ENCODE measurements around the gene WDR43. TPM values are rescaled to one million over a fixed set of nuclear protein-coding genes. Genes with fewer than 3 reads are reported as not detected.

Gene WDR43
- total and polyA plus RNA-seq, 4 experiments from 2014 or later: 36.2 to 57.9 (median 55.2) TPM

DNA sequence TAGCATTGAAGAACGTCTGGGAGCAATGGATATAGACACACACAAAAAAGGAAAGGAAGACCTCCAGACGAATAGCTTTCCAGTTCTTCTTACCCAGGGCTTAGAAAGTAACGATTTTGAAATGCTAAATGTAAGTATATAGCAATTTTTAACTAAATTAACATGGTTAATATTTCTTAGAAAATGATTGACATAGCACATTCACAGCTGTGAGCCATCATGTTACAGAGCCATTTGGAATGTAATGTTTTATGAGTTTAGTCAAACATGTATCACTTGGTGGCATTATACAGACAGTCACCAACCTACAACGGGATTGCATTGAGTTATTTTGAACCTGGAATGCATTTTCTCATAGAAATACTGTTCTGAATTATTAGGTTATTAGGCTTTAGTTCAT is 35.1 kb downstream of the WDR43 start:
- ChIA-PET POLR2A (ENCODE audit: partially characterized antibody) (no interaction called here), CTCF (ENCODE audit: partially characterized antibody) (no interaction called here)
- Histone ChIP-seq H3K27ac (ENCODE audit: low read depth, low read length) (no peak overlapping the region), H3K27me3 (ENCODE audit: insufficient read depth, low read length) (no peaks in the 10 kb centered on the region), H3K4me3 (ENCODE audit: low read length in 2 of 2) (no peak overlapping the region), H3K9me3 (ENCODE audit: control insufficient read depth in 1 of 2, low read length in 2 of 2) (no peaks in the 10 kb centered on the region), H3K36me3 (ENCODE audit: insufficient read depth, low read length) (peaks cover 52% of the 10 kb centered on the region), H3K4me1 (ENCODE audit: insufficient read depth, low read length) (no peaks in the 10 kb centered on the region)
- no peaks in the 10 kb centered on the region for H3K9me3 Mint-ChIP-seq
- intact Hi-C loops (cut with micrococcal nuclease): no loop called here
- peaks cover 0 to 1% (median under 1%) of the 10 kb centered on the region in 4 donors for H3K4me1 Mint-ChIP-seq
- no peaks in the 10 kb centered on the region for H3K27me3 Mint-ChIP-seq
- no peak for DNase-seq
- H3K27ac Mint-ChIP-seq: no peak overlapping the region
- H3K36me3 Mint-ChIP-seq: peaks cover 65 to 87% of the 10 kb centered on the region in 2 donors
- no peak overlapping the region for H3K4me3 Mint-ChIP-seq

DNA sequence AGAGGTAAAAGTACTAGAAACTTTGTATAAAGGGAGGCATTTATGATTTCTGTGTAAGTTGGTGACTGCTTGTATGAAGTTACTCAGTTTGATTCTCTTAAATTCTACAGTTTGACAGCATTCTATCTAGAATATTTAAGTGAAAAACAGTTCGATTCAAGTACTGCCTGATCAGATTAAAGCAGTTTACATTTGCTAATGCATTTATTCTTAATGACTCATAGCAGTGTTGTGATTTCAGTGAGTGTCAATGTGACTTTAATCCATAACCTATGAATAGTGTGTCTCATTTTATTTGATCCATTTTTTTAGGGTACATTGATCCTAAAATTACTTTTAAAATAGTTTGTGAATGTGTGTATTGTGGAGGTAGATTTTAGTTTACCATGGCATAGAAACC is 35.7 kb downstream of the WDR43 start:
- H3K9me3 ChIP-seq (ENCODE audit: control insufficient read depth in 1 of 2, low read length in 2 of 2): no peaks in the 10 kb centered on the region
- H3K4me1 ChIP-seq (ENCODE audit: insufficient read depth, low read length): no peaks in the 10 kb centered on the region
- H3K4me3 ChIP-seq (ENCODE audit: low read length in 2 of 2): no peak overlapping the region
- no peaks in the 10 kb centered on the region for H3K27me3 Mint-ChIP-seq
- H3K27ac Mint-ChIP-seq: peak overlapping the region in 1 of 7 donors; percentile 6
- ChIA-PET POLR2A (ENCODE audit: partially characterized antibody) (no interaction called here), CTCF (ENCODE audit: partially characterized antibody) (no interaction called here)
- no peak overlapping the region for H3K27ac ChIP-seq (ENCODE audit: low read depth, low read length)
- no peaks in the 10 kb centered on the region for H3K27me3 ChIP-seq (ENCODE audit: insufficient read depth, low read length)
- H3K9me3 Mint-ChIP-seq: no peaks in the 10 kb centered on the region
- no peak overlapping the region for H3K4me3 Mint-ChIP-seq
- peaks cover 0 to 1% (median under 1%) of the 10 kb centered on the region in 4 donors for H3K4me1 Mint-ChIP-seq
- intact Hi-C loops (cut with micrococcal nuclease): no loop called here
- no peak for DNase-seq
- H3K36me3 ChIP-seq (ENCODE audit: insufficient read depth, low read length): peaks cover 53% of the 10 kb centered on the region
- peaks cover 60 to 85% of the 10 kb centered on the region in 2 donors for H3K36me3 Mint-ChIP-seq

DNA sequence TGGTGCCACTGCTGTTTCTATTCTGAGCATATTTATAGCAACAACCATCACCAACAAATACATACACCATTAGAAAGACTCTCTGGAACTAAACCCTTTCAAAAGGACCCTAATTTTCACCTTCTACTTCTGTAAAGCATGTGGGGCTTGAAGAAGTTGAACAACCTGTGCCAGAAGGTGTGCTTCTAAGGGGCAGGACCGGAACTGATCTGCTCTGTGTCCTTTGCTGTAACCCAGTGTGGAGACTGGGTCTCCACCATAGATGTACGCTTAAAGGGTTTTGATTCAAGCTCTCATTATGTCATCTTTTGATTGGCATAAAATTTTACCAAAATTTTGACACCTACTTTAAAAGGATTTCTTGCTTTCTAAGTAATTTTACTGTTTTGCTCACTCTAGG is 40.3 kb downstream of the WDR43 start:
- DNase-seq: no peak
- peaks cover 42% of the 10 kb centered on the region for H3K36me3 ChIP-seq (ENCODE audit: insufficient read depth, low read length)
- ChIA-PET POLR2A (ENCODE audit: partially characterized antibody) (no interaction called here), CTCF (ENCODE audit: partially characterized antibody) (no interaction called here)
- Mint-ChIP-seq H3K27ac (peak overlapping the region in 1 of 7 donors; percentile 35), H3K27me3 (no peaks in the 10 kb centered on the region), H3K4me1 (peaks cover 0 to 1% (median 0%) of the 10 kb centered on the region in 4 donors), H3K36me3 (peaks cover 53 to 74% of the 10 kb centered on the region in 2 donors), H3K9me3 (no peaks in the 10 kb centered on the region), H3K4me3 (no peak overlapping the region)
- intact Hi-C loops (cut with micrococcal nuclease): no loop called here
- H3K4me1 ChIP-seq (ENCODE audit: insufficient read depth, low read length): no peaks in the 10 kb centered on the region
- no peaks in the 10 kb centered on the region for H3K9me3 ChIP-seq (ENCODE audit: control insufficient read depth in 1 of 2, low read length in 2 of 2)
- no peak overlapping the region for H3K27ac ChIP-seq (ENCODE audit: low read depth, low read length)
- H3K4me3 ChIP-seq (ENCODE audit: low read length in 2 of 2): no peak overlapping the region
- H3K27me3 ChIP-seq (ENCODE audit: insufficient read depth, low read length): no peaks in the 10 kb centered on the region

DNA sequence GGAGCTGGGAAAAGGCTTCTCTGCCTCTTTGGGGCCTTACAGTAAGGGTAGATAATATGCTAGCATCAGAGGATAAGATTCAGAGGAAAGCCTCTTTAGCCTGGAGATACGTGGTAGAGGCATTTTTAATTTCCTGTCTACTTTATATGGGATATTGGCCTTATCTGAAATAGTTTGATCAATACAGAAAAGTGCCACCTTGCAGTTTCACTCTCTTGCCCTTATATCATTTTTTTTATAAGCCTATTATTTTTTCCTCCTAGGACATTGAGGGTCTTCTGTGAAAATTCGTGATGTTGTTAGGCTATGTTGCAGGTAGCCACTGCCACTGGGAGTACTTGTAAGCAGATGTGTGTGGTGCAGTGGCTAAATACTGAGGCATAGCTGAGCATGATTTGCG is 46.5 kb downstream of the WDR43 start:
- Histone ChIP-seq H3K36me3 (ENCODE audit: insufficient read depth, low read length) (peaks cover 47% of the 10 kb centered on the region), H3K9me3 (ENCODE audit: control insufficient read depth in 1 of 2, low read length in 2 of 2) (no peaks in the 10 kb centered on the region), H3K27ac (ENCODE audit: low read depth, low read length) (no peak overlapping the region), H3K4me3 (ENCODE audit: low read length in 2 of 2) (no peak overlapping the region), H3K27me3 (ENCODE audit: insufficient read depth, low read length) (no peaks in the 10 kb centered on the region), H3K4me1 (ENCODE audit: insufficient read depth, low read length) (no peaks in the 10 kb centered on the region)
- Mint-ChIP-seq H3K4me1 (no peaks in the 10 kb centered on the region), H3K4me3 (no peak overlapping the region), H3K27me3 (no peaks in the 10 kb centered on the region), H3K36me3 (peaks cover 66 to 75% of the 10 kb centered on the region in 2 donors), H3K27ac (peak overlapping the region in 4 of 7 donors; percentile 24 to 49 (median 37)), H3K9me3 (no peaks in the 10 kb centered on the region)
- CTCF ChIA-PET (ENCODE audit: partially characterized antibody): interaction anchor here (0.9 to 1.4 kb wide), 3 partner anchors 10 to 20 kb away, joined by 3 read pairs; no protein-coding TSS in a partner anchor
- intact Hi-C loops (cut with micrococcal nuclease): no loop called here
- DNase-seq: no peak
- POLR2A ChIA-PET (ENCODE audit: partially characterized antibody): no interaction called here

DNA sequence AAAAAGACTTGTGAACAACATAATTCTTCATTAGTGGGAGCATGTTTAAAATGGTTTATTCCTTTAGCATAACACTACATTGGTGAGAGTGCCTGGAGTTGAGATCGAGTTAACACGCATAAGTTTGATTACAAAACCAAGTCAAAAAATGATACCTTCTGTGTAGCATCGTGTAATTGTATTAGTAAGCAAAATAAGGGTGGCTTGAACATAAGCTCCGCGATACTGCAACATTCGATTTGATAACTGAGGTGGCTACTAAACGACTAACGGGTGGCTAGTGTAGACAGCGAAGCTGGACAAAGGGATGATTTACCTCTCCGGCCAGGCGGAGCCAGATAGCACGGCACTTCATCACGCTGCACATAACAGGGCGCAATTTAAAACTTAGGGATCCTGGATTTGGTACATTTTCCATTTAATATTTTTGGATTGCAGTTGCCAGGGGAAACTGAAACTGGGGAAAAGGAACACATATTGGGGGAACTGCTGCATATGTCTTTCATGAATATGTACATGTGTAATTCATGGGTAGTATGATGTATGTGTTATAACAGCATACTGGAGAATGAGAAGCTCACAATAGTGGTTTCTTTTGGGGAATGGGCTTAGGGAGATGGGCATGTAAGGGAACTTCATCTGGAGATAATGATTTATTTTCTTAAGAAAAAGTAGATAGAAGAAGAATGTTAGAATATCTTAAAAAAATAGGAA is 50.2 kb downstream of the WDR43 start:
- peaks cover 65 to 69% of the 10 kb centered on the region in 2 donors for H3K36me3 Mint-ChIP-seq
- no peak overlapping the region for H3K4me3 Mint-ChIP-seq
- CTCF ChIA-PET (ENCODE audit: partially characterized antibody): interaction anchor here (1.3 to 2.3 kb wide), 3 partner anchors 11 to 124 kb away, joined by 4 to 5 read pairs (median 4); no protein-coding TSS in a partner anchor
- Histone ChIP-seq H3K36me3 (ENCODE audit: insufficient read depth, low read length) (peaks cover 52% of the 10 kb centered on the region), H3K4me1 (ENCODE audit: insufficient read depth, low read length) (no peaks in the 10 kb centered on the region), H3K9me3 (ENCODE audit: control insufficient read depth in 1 of 2, low read length in 2 of 2) (no peaks in the 10 kb centered on the region), H3K27ac (ENCODE audit: low read depth, low read length) (no peak overlapping the region), H3K4me3 (ENCODE audit: low read length in 2 of 2) (no peak overlapping the region), H3K27me3 (ENCODE audit: insufficient read depth, low read length) (no peaks in the 10 kb centered on the region)
- no peaks in the 10 kb centered on the region for H3K9me3 Mint-ChIP-seq
- H3K4me1 Mint-ChIP-seq: peaks cover 0 to 2% (median 0%) of the 10 kb centered on the region in 4 donors
- POLR2A ChIA-PET (ENCODE audit: partially characterized antibody): no interaction called here
- H3K27me3 Mint-ChIP-seq: no peaks in the 10 kb centered on the region
- H3K27ac Mint-ChIP-seq: no peak overlapping the region
- intact Hi-C loops (cut with micrococcal nuclease): no loop called here
- DNase-seq: no peak

DNA sequence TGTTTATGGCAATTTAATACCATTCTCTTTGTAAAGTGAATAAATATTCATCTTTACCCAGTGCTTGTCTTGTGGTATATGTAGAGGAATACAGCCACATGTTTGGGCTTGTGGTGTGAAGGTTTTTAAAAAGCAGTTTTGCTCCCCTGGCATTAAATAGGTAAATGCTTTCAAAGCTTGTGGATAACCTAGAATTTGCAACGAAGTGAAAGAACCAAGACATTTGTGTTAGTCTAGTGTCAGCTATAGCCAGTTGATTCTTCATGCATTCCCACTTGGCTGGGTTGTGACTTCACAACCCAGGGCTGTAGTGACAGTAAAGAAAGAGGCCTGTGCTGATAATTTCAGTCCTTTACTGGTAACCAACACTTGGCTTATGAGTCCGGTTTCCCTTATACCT is 53.7 kb downstream of the WDR43 start:
- Histone ChIP-seq H3K36me3 (ENCODE audit: insufficient read depth, low read length) (peaks cover 38% of the 10 kb centered on the region), H3K27ac (ENCODE audit: low read depth, low read length) (no peak overlapping the region), H3K4me1 (ENCODE audit: insufficient read depth, low read length) (no peaks in the 10 kb centered on the region), H3K4me3 (ENCODE audit: low read length in 2 of 2) (no peak overlapping the region), H3K9me3 (ENCODE audit: control insufficient read depth in 1 of 2, low read length in 2 of 2) (no peaks in the 10 kb centered on the region), H3K27me3 (ENCODE audit: insufficient read depth, low read length) (no peaks in the 10 kb centered on the region)
- no peak overlapping the region for H3K27ac Mint-ChIP-seq
- H3K36me3 Mint-ChIP-seq: peaks cover 43% of the 10 kb centered on the region in 2 donors
- no peaks in the 10 kb centered on the region for H3K9me3 Mint-ChIP-seq
- intact Hi-C loops (cut with micrococcal nuclease): no loop called here
- no peak for DNase-seq
- POLR2A ChIA-PET (ENCODE audit: partially characterized antibody): no interaction called here
- H3K4me3 Mint-ChIP-seq: no peak overlapping the region
- CTCF ChIA-PET (ENCODE audit: partially characterized antibody): interaction anchor here (1.0 to 1.4 kb wide), 3 partner anchors 11 to 125 kb away, joined by 3 to 5 read pairs (median 3); no protein-coding TSS in a partner anchor
- no peaks in the 10 kb centered on the region for H3K27me3 Mint-ChIP-seq
- H3K4me1 Mint-ChIP-seq: peaks cover 0 to 8% (median 2%) of the 10 kb centered on the region in 4 donors

DNA sequence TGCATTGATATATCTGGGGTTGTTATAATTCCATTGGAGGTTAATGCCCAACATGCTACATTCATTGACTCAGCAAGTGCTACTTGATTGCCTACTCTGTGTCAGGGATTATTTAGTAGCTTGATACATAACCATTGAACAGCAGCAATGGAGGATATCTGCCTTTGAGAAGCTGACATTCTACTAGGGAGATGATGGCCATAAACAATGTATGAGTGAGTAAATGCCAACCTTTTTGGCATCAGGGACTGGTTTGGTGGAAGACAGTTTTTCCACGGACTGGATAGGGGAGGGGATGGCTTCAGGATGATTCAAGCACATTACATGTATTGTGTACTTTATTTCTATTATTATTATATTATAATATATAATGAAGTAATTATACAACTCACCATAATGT is 54.7 kb downstream of the WDR43 start:
- Histone ChIP-seq H3K27ac (ENCODE audit: low read depth, low read length) (no peak overlapping the region), H3K36me3 (ENCODE audit: insufficient read depth, low read length) (peaks cover 31% of the 10 kb centered on the region), H3K4me3 (ENCODE audit: low read length in 2 of 2) (no peak overlapping the region), H3K4me1 (ENCODE audit: insufficient read depth, low read length) (no peaks in the 10 kb centered on the region), H3K27me3 (ENCODE audit: insufficient read depth, low read length) (no peaks in the 10 kb centered on the region), H3K9me3 (ENCODE audit: control insufficient read depth in 1 of 2, low read length in 2 of 2) (no peaks in the 10 kb centered on the region)
- no peak overlapping the region for H3K27ac Mint-ChIP-seq
- no peaks in the 10 kb centered on the region for H3K27me3 Mint-ChIP-seq
- no peak for DNase-seq
- peaks cover 33 to 34% of the 10 kb centered on the region in 2 donors for H3K36me3 Mint-ChIP-seq
- no peak overlapping the region for H3K4me3 Mint-ChIP-seq
- POLR2A ChIA-PET (ENCODE audit: partially characterized antibody): no interaction called here
- intact Hi-C loops (cut with micrococcal nuclease): no loop called here
- H3K4me1 Mint-ChIP-seq: peaks cover 0 to 8% (median 2%) of the 10 kb centered on the region in 4 donors
- no peaks in the 10 kb centered on the region for H3K9me3 Mint-ChIP-seq
- CTCF ChIA-PET (ENCODE audit: partially characterized antibody): interaction anchor here (1.0 kb wide), 1 partner anchor 10 kb away, joined by 4 read pairs; no protein-coding TSS in a partner anchor

Data from CD4-positive, alpha-beta memory T cell (primary cell).